ACHN (cell line): Measurements from ENCODE around the gene KMT2A.
A peak's percentile ranks its signal among the peaks of the same experiment; 100 is the strongest.
"Not testable (repeated sequence)": the region's sequence is repeated elsewhere in the genome, so short reads cannot be mapped to it uniquely, and the experiment has no call there.

Source experiments
- DNase-seq: peaks from one replicate; pipeline ENCODE4 v3.0.0-alpha.2; 2015
- in situ Hi-C: cut with HindIII; loops from 2 replicates; pipeline ENCODE4 v1.10.0; 2017; ENCODE audit warnings: low sequenced_read_pairs, low pct_ligation_motif_present, low pct_unique_long_range_greater_than_20kb

Gene KMT2A

GRCh38 chr11:118468968-118469367 is 32.7 kb downstream of the KMT2A start:
- in situ Hi-C loops, DNase-seq: not testable (repeated sequence)

DNA sequence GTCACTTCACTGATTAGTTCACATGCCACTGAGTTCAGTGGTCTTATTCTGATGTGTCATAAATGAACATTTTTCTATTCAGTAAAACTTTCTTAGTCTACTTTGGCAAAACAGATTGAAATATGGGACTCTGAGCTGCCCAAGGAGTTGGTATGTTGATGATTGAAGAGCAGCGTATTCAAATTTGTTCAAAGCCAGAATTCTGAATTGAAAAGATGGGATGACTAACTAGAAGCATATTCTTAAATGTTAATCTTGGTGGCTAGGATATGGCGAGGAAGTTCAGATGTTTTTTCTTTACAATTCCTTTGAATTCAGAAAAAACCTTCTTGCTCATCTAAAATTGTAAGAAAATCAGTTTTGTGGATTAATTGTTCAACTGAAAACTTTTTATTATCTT is 34.7 kb downstream of the KMT2A start:
- in situ Hi-C loops = no loop called here
- no peak for DNase-seq

DNA sequence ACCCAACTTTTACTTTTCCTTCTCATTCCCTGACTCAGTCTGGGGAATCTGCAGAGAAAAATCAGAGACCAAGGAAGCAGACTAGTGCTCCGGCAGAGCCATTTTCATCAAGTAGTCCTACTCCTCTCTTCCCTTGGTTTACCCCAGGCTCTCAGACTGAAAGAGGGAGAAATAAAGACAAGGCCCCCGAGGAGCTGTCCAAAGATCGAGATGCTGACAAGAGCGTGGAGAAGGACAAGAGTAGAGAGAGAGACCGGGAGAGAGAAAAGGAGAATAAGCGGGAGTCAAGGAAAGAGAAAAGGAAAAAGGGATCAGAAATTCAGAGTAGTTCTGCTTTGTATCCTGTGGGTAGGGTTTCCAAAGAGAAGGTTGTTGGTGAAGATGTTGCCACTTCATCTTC is 37.2 kb downstream of the KMT2A start:
- in situ Hi-C loops = no loop called here
- no peak for DNase-seq

DNA sequence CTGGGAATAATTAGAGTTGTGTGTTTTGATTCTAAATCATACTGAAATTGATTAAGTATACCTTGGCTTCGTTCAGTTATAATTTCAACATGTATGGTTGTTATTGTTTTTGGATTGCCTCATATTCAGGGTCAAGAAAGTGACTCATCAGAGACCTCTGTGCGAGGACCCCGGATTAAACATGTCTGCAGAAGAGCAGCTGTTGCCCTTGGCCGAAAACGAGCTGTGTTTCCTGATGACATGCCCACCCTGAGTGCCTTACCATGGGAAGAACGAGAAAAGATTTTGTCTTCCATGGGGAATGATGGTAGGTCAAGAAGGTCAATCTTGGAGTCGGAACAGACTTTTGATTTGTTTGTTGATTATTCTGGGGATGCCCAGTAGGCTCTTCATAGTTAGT is 40.4 kb downstream of the KMT2A start:
- DNase-seq = no peak
- in situ Hi-C loops = no loop called here

GRCh38 chr11:118481238-118481637 is 44.9 kb downstream of the KMT2A start:
- DNase-seq, in situ Hi-C loops: not testable (repeated sequence)

- in situ Hi-C loops = no loop called here
- DNase-seq = no peak
Observed at GRCh38 chr11:118484405-118484804, 48.1 kb downstream of the KMT2A start.

DNA sequence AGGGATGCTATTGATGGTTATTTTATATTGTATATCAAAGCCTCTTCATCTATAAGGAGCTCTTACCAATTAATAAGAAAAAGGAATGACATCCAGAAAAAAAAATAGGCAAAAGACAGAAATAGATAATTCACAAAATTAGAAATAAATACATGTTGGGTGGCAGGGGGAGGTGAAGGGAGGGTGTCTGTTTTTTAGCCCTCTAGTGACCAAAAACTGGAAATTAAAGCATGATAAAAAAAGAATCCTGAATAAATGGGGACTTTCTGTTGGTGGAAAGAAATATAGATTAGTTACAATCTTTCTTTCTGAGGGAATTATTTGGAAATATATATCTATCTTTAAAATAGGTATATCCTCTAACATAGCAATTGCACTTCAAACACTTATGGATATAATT is 49.0 kb downstream of the KMT2A start:
- in situ Hi-C loops = no loop called here

DNA sequence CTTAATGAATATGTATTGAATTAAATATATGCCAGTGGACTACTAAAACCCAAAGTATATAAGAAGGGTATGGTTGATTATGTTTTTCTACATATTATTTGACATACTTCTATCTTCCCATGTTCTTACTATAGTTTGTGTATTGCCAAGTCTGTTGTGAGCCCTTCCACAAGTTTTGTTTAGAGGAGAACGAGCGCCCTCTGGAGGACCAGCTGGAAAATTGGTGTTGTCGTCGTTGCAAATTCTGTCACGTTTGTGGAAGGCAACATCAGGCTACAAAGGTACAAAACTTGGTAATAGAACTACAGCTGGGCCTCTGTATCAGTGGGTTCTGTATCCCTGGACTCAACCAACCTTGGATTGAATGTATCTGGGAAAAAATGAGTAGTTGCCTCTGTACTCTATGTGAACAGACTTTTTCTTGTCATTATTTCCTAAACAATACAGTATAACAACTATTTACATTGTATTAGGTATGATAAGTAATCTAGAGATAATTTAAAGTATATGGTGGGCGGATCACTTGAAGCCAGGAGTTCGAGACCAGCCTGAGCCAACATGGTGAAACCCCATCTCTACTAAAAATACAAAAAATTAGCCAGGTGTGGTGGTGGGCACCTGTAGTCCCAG is 52.3 kb downstream of the KMT2A start:
- in situ Hi-C loops = no loop called here
- DNase-seq = peak; percentile 69

More for the DNA sequence above, 49.0 kb downstream of the KMT2A start:
- DNase-seq = no peak

GRCh38 chr11:118491041-118491440 is 54.7 kb downstream of the KMT2A start:
- in situ Hi-C loops = no loop called here
- no peak for DNase-seq

GRCh38 chr11:118497831-118498230 is 61.5 kb downstream of the KMT2A start:
- in situ Hi-C loops = no loop called here
- DNase-seq = no peak

GRCh38 chr11:118503216-118503615 is 66.9 kb downstream of the KMT2A start:
- in situ Hi-C loops = no loop called here
- no peak for DNase-seq

DNA sequence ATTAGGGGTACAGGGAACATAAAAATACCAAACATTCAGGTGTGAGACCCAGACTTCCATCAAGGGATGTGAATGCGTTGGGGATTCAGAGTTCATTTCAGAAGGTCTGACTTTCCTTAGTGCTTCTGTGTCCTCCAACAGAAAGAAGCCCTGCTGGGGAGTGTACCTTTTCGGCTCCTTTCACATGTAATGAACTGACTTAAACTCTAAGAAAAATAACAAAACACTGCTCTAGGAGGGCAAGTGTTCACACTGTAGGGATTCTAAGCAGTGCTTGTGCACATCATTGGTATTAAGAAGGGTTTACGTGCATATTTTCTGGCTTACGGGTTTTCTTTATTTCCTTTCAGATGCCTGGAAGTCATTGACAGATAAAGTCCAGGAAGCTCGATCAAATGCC is 75.3 kb downstream of the KMT2A start:
- no peak for DNase-seq
- in situ Hi-C loops = no loop called here

DNA sequence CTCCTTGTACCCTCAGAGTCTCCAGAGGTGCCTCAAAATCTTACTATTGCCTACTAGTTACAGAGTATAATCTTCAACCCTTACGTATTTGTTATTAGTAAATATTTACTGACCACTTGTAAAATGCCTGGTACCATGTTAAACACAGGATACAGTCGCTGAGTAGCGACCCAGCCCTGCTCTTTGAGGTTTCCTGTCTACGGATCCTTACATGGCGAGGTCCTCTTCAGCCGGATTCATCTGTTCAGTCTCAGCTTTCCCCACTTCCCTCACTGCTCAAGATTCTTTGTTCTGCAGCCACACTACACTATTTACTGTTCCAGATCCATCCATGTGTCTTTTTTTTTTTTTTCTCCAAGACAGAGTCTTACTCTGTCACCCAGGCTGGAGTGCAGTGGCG is 77.8 kb downstream of the KMT2A start:
- in situ Hi-C loops = no loop called here
- no peak for DNase-seq

- DNase-seq = no peak
- in situ Hi-C loops = no loop called here
Observed at GRCh38 chr11:118519549-118519948, 83.3 kb downstream of the KMT2A start.

DNA sequence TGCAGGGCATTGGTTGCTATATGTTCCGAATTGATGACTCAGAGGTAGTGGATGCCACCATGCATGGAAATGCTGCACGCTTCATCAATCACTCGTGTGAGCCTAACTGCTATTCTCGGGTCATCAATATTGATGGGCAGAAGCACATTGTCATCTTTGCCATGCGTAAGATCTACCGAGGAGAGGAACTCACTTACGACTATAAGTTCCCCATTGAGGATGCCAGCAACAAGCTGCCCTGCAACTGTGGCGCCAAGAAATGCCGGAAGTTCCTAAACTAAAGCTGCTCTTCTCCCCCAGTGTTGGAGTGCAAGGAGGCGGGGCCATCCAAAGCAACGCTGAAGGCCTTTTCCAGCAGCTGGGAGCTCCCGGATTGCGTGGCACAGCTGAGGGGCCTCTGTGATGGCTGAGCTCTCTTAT is 85.6 kb downstream of the KMT2A start:
- no peak for DNase-seq
- in situ Hi-C loops = no loop called here

- peak; percentile 43 for DNase-seq
- in situ Hi-C loops = no loop called here
Observed at GRCh38 chr11:118522571-118523072, 86.3 kb downstream of the KMT2A start.

DNA sequence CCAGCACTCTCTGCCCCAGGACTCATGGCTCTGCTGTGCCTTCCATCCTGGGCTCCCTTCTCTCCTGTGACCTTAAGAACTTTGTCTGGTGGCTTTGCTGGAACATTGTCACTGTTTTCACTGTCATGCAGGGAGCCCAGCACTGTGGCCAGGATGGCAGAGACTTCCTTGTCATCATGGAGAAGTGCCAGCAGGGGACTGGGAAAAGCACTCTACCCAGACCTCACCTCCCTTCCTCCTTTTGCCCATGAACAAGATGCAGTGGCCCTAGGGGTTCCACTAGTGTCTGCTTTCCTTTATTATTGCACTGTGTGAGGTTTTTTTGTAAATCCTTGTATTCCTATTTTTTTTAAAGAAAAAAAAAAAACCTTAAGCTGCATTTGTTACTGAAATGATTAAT is 88.1 kb downstream of the KMT2A start:
- in situ Hi-C loops = no loop called here
- no peak for DNase-seq

GRCh38 chr11:118524757-118525470 is 88.6 kb downstream of the KMT2A start:
- in situ Hi-C loops = no loop called here
- no peak for DNase-seq

DNA sequence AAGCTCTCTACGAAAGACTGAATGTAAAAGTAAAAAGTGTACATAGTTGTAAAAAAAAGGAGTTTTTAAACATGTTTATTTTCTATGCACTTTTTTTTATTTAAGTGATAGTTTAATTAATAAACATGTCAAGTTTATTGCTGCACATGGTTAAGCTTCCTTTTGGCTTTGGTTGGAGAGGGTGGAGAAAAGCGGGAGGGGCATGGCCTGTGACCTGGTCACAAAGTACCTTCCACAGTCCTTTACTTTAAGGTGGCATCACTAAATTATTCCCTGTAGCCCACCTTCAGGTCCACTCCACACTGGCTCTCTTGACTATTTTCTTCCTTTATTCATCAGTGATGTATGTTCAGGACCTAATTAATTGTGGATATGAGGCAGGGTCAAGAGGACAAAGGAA is 90.4 kb downstream of the KMT2A start:
- DNase-seq = no peak
- in situ Hi-C loops = no loop called here

GRCh38 chr11:118527109-118527508 is 90.8 kb downstream of the KMT2A start, which contains the start of gene TTC36:
Gene TTC36 (plus strand): TSS chr11:118527474. CDS start chr11:118527495, 21 bp downstream.
- DNase-seq = no peak
- in situ Hi-C loops = no loop called here
